DMS79 treated with DMSO at 0.1 percent for 48 hours (cell line): ENCODE results near the gene TNIK.
"Not testable (repeated sequence)": the region's sequence is repeated elsewhere in the genome, so short reads cannot be mapped to it uniquely, and the experiment has no call there.

Experiments used
- DNase-seq: peaks from one replicate; lab custom pipeline; 2025; lab: John Stamatoyannopoulos, UW

TNIK gene

GRCh38 chr3:171311784-171312183, 148.4 kb downstream of the TNIK start:
- no peak for DNase-seq

GRCh38 chr3:171309906-171310359, 150.3 kb downstream of the TNIK start:
- DNase-seq: no peak

DNA sequence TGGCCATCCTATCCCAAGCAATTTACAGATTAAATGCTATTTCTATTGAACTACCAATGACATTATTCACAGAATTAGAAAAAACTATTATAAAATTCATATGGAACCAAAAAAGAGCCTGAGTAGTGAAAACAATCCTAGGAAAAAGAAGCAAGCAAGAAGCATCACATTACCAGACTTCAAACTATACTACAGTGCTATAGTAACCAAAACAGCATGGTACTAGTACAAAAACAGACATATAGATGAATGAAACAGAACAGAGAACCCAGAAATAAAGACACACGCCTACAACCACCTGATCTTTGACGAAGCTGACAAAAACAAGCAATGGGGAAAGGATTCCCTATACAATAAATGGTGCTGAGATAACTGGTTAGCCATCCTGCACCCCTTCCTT, 152.2 kb downstream of the TNIK start:
- DNase-seq: no peak

DNA sequence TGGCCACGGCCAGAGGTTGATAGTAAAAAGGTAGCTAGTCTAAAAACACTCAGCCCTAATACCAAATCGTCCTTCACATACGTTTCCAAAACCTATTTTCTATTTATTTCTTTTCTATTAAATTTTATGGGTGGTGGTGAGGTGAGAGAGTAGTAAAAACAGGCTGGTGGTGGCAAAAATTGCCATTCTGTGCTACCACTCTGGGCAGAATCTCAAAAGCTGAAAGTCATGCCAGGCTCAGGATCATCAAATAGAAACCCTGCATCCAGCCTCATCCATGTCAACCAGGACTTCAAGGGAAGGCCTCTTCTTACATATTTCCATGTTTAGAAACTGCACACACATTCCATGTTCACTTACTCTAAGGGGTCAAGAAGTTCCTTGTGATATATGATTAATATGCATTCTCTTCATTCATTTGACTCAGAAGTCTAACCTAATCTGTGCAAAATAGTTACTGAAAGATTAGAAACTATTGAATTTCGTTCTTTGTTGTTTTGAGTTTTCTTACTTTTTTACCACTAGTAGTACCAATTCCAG, 153.1 kb downstream of the TNIK start:
- DNase-seq: no peak

GRCh38 chr3:171306631-171307030, 153.6 kb downstream of the TNIK start:
- no peak for DNase-seq

GRCh38 chr3:171305823-171306222, 154.4 kb downstream of the TNIK start:
- DNase-seq: not testable (repeated sequence)

- not testable (repeated sequence) for DNase-seq
These were observed 155.7 kb downstream of the TNIK start for GRCh38 chr3:171304498-171304897.

DNA sequence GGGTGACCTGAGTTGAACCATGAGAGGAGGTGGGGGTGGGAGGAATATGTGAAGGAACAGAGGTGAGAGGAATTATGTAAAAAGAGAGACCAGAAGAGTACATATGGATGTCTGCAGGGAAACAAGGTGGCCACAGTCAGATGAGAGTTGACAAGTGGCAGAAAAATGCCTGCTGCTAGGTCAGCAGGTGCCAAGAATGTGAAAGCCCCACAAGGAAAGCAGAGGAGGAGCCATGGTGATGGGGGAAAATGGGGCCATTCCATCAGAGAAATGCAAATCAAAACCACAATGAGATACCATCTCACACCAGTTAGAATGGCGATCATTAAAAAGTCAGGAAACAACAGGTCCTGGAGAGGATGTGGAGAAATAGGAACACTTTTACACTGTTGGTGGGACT, 156.2 kb downstream of the TNIK start:
- not testable (repeated sequence) for DNase-seq

GRCh38 chr3:171301998-171302397, 158.2 kb downstream of the TNIK start:
- no peak for DNase-seq

- DNase-seq: no peak
These were observed 159.2 kb downstream of the TNIK start for GRCh38 chr3:171301002-171301401.

DNA sequence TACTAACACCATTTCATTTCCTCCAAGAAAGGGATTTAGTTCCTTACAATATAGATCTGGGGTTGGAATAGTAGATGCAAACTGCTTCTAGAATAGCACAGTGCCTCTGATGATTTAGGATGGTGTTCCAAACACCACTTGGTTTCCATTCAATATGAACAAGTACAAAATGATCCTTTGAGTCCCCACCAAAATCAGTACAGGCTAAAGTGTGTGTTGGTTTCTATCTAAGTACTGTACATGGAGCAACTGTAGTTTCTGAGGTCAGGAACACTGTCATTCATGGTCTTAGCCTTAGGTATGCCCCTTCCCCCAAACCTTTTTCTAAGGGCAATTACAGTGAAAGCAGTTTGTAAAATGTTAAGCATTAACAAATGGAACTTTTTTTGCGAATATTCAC, 162.3 kb downstream of the TNIK start:
- no peak for DNase-seq

- DNase-seq: no peak
These were observed 163.0 kb downstream of the TNIK start for GRCh38 chr3:171297207-171297606.

- DNase-seq: no peak
These were observed 164.5 kb downstream of the TNIK start for GRCh38 chr3:171295484-171296373.

- no peak for DNase-seq
These were observed 166.9 kb downstream of the TNIK start for GRCh38 chr3:171293142-171293782.

GRCh38 chr3:171290680-171291079, 169.5 kb downstream of the TNIK start:
- DNase-seq: no peak

GRCh38 chr3:171289291-171289690, 170.9 kb downstream of the TNIK start:
- no peak for DNase-seq

GRCh38 chr3:171287761-171288160, 172.4 kb downstream of the TNIK start:
- DNase-seq: not testable (repeated sequence)

DNA sequence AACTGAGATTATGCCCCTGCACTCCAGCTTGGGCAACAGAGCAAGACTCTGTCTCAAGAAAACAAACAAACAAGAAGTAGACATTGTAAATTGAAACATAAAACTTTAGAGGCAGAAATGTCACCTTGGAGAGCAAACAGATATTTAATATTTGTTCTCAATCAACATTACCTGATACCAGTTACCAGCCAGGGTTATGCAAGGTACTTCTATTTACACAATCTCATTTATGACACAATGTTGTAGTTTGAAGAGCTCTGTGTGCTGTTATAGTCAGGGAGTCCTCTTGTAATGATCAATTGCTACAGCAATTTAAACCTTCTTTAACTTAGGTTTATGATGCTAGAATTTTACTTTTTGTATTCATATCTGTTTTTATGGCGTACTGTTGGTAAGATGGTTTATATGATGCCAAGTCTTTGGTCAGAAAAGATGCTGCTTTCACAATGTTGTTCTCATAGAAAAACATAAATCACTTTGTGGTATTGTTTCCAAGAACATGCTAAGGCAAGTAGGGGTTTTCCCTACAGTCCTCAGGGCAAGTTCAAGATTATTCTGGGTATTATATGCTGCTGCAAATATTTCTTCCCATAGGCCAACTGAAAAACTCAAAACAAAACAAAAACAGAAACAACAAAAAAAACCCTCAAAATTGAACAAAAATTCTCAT, 173.5 kb downstream of the TNIK start:
- no peak for DNase-seq

DNA sequence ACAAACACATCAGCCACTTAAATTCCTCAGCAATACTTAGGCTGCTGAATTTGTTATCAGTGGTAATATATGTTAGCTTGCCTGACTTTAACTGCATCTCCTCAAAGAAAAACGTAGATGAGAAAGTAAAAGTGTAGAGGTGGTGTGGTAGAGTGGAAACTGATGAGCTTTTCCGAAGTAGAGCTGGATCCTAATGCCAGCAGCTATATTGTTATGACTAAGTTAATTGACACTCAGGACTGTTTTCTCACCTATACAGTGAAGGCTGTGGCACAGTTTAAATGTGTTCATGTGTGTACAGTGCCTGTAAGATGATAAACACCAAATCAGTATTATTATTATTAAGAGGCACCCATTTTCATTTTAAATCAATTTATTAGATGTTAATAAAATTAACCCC, 174.9 kb downstream of the TNIK start:
- no peak for DNase-seq

DNA sequence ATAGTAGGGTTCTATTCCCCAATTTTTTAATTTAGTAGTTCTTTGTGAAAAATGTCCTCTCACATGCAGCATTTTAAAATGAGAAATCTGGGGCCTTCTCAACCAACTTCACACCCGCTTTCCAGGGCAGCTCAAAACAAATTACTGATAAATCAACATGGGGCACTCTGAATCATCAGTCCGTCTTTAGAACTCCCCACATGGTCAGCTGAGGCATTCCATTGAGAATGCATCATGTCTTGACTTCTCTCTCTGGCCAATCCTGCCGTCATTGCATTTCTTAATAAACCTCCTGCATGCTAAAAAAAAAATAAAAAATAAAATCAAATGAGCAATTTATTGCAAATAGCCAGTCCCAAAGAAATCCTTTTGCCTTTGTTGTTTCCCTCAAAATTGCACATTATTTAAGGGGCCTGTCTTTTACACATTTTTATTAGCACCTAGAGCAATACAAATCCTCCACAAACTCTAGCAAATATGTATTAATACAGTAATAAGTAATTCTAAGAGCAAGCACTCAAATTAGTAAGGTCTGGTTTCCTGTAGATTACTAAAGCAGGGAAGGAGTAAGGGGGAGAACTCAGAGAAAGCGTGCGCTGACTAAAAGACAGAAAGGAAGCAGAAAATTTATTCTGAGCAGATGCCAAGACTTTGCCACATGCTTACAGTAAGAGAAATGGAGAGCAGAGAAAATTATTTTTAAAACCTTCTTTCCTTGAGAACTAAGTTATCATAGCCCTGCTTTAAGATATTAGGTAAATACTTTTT, 175.7 kb downstream of the TNIK start:
- no peak for DNase-seq

DNA sequence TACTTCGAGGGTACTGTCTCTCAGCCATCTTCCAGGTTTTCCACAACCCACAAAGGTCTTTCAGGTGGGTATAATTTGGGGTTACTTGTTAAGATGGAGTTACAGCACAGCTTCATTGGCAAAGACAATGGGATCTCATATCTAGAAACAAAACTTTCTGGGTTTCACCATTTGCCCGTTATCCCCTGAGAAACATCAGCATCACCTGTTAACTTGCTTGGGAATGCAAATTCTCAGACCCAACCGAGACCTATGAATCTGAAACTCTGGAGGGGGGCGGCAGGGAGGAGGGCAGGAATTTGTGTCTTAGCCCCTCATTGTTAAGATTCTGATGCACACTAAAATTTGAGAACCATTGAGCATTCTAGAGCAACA, 176.4 kb downstream of the TNIK start:
- DNase-seq: no peak
